ENCODE measurements around the gene TOMM5.

TOMM5 gene

DNA sequence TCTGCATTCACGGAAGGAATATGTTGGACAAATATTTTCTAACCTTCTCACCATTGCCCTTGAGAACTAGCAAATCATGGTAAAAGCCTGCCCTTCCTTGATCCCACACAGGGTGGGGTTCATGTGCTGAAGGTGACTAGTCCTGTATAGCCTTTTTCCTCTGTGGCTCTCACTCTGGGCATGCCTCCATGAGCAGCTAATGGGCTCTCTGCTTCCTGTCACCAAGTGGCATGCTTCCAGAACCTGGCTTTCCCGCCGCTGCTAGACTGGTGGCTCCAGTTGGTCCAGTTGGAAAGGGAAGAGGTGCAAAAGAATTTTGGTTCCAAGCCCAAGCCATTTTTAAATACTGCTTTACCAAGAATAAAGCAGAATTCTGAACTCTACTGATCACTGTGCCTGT is 51.8 kb downstream of the TOMM5 start:
- no peak overlapping the region for H3K27ac ChIP-seq (replicated peaks)
- TF ChIP-seq, protein P1, sequence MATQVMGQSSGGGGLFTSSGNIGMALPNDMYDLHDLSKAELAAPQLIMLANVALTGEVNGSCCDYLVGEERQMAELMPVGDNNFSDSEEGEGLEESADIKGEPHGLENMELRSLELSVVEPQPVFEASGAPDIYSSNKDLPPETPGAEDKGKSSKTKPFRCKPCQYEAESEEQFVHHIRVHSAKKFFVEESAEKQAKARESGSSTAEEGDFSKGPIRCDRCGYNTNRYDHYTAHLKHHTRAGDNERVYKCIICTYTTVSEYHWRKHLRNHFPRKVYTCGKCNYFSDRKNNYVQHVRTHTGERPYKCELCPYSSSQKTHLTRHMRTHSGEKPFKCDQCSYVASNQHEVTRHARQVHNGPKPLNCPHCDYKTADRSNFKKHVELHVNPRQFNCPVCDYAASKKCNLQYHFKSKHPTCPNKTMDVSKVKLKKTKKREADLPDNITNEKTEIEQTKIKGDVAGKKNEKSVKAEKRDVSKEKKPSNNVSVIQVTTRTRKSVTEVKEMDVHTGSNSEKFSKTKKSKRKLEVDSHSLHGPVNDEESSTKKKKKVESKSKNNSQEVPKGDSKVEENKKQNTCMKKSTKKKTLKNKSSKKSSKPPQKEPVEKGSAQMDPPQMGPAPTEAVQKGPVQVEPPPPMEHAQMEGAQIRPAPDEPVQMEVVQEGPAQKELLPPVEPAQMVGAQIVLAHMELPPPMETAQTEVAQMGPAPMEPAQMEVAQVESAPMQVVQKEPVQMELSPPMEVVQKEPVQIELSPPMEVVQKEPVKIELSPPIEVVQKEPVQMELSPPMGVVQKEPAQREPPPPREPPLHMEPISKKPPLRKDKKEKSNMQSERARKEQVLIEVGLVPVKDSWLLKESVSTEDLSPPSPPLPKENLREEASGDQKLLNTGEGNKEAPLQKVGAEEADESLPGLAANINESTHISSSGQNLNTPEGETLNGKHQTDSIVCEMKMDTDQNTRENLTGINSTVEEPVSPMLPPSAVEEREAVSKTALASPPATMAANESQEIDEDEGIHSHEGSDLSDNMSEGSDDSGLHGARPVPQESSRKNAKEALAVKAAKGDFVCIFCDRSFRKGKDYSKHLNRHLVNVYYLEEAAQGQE (IDR thresholded peaks at IDR 0.05; ENCODE audit: insufficient replicate concordance, low read depth): no peak
- no peak for TF ChIP-seq SPI1 (IDR thresholded peaks at IDR 0.05; ENCODE audit: borderline replicate concordance, low read depth)
- TF ChIP-seq GABPA (IDR thresholded peaks at IDR 0.05; ENCODE audit: low read depth): no peak
- TF ChIP-seq, protein P2, sequence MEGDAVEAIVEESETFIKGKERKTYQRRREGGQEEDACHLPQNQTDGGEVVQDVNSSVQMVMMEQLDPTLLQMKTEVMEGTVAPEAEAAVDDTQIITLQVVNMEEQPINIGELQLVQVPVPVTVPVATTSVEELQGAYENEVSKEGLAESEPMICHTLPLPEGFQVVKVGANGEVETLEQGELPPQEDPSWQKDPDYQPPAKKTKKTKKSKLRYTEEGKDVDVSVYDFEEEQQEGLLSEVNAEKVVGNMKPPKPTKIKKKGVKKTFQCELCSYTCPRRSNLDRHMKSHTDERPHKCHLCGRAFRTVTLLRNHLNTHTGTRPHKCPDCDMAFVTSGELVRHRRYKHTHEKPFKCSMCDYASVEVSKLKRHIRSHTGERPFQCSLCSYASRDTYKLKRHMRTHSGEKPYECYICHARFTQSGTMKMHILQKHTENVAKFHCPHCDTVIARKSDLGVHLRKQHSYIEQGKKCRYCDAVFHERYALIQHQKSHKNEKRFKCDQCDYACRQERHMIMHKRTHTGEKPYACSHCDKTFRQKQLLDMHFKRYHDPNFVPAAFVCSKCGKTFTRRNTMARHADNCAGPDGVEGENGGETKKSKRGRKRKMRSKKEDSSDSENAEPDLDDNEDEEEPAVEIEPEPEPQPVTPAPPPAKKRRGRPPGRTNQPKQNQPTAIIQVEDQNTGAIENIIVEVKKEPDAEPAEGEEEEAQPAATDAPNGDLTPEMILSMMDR (IDR thresholded peaks at IDR 0.05; ENCODE audit: insufficient read depth, low read length): no peak
- no peak for TF ChIP-seq POLR2AphosphoS5 (IDR thresholded peaks at IDR 0.05; ENCODE audit: low read depth)
- H3K4me3 ChIP-seq (replicated peaks; ENCODE audit: insufficient read depth, low read length): no peak overlapping the region
- DNase-seq (ENCODE audit: low read depth in 1 of 2, low spot score in 1 of 2): no peak
- no peaks in the 10 kb centered on the region for H3K27me3 ChIP-seq (ENCODE audit: insufficient read depth, poor library complexity, severe bottlenecking)

DNA sequence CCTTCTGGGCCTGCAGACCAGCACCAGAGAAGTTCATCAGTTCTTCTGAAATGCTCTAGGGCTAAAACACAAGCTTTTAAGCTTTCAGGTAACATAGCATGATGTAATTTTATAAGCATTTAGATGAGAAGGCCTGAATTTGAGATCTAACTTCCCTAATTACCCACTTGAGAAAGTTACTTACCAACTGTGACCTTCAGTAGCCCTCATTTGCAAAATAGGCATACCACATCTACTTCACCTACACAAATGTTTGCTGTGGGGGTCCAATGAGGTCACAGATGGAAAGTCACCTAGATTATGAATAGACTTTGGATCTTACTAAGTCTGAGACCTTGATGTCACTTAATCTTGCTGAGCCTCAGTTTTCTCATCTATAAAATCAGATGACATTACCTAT is 52.8 kb downstream of the TOMM5 start:
- no peak for DNase-seq (ENCODE audit: low read depth in 1 of 2, low spot score in 1 of 2)
- no peak for TF ChIP-seq GABPA (IDR thresholded peaks at IDR 0.05; ENCODE audit: low read depth)
- no peak for TF ChIP-seq SPI1 (IDR thresholded peaks at IDR 0.05; ENCODE audit: borderline replicate concordance, low read depth)
- no peak for TF ChIP-seq POLR2AphosphoS5 (IDR thresholded peaks at IDR 0.05; ENCODE audit: low read depth)
- TF ChIP-seq, protein P1 (IDR thresholded peaks at IDR 0.05; ENCODE audit: insufficient replicate concordance, low read depth): no peak
- TF ChIP-seq, protein P2 (IDR thresholded peaks at IDR 0.05; ENCODE audit: insufficient read depth, low read length): no peak
- Histone ChIP-seq H3K4me3 (replicated peaks; ENCODE audit: insufficient read depth, low read length) (no peak overlapping the region), H3K27ac (replicated peaks) (no peak overlapping the region), H3K27me3 (ENCODE audit: insufficient read depth, poor library complexity, severe bottlenecking) (no peaks in the 10 kb centered on the region)
